Keratinocyte (primary cell): ENCODE results near the gene C1R. TPM values are rescaled to one million over a fixed set of nuclear protein-coding genes. Genes with fewer than 3 reads are reported as not detected.

ENCODE experiments used
- DNase-seq: peaks from one replicate; pipeline ENCODE4 v3.0.0-alpha.2; 2011; ENCODE audit warnings: low read depth, missing footprints, low spot score
- FAIRE-seq: peaks from 2 replicates; lab custom pipeline; 2011; peaks lifted over from hg19 to GRCh38; lab: Jason Lieb, UNC
- H2AFZ ChIP-seq: 2 replicates; pipeline ENCODE4 v1.6.0; 2012; ENCODE audit warnings: low read length, control low read depth, inconsistent platforms; ENCODE audit not compliant: control insufficient read depth
- H3K27ac ChIP-seq: 2 replicates; pipeline ENCODE4 v1.5.1; 2011; ENCODE audit warnings: low read length; ENCODE audit not compliant: control insufficient read depth, insufficient read depth
- H3K27me3 ChIP-seq: 3 replicates; pipeline ENCODE4 v1.6.0; 2011; ENCODE audit warnings: low read length; ENCODE audit not compliant: control insufficient read depth, insufficient read depth; ENCODE audit errors: extremely low read depth
- H3K36me3 ChIP-seq, 2 experiments: 2 replicates in 1 of 2; 3 replicates in 1 of 2; pipeline ENCODE4 v1.5.1; 2011; ENCODE audit warnings: low read length in 2 of 2, mild to moderate bottlenecking in 1 of 2; ENCODE audit not compliant: control insufficient read depth in 2 of 2, insufficient read depth in 2 of 2; ENCODE audit errors: extremely low read depth in 1 of 2
- H3K4me1 ChIP-seq: 3 replicates; pipeline ENCODE4 v1.5.1; 2011; ENCODE audit warnings: low read length; ENCODE audit not compliant: control insufficient read depth, insufficient read depth; ENCODE audit errors: extremely low read depth
- H3K4me2 ChIP-seq: 3 replicates; pipeline ENCODE4 v1.6.0; 2011; ENCODE audit warnings: low read depth, low read length; ENCODE audit not compliant: control insufficient read depth, insufficient read depth; ENCODE audit errors: extremely low read depth
- H3K4me3 ChIP-seq, 3 experiments: fragments of 200-600 bp in 1 of 3; sonication (generic) in 1 of 3; 2 replicates in 2 of 3; 3 replicates in 1 of 3; pipeline ENCODE4 v1.5.1; 2011 to 2016; ENCODE audit warnings: low read length in 3 of 3, mild to moderate bottlenecking in 3 of 3, control low read depth in 2 of 3, inconsistent platforms in 1 of 3, low read depth in 1 of 3, mixed read lengths in 1 of 3, mixed run types in 1 of 3, moderate library complexity in 1 of 3; ENCODE audit not compliant: control insufficient read depth in 2 of 3, insufficient read depth in 2 of 3; ENCODE audit errors: extremely low read depth in 1 of 3
- H3K79me2 ChIP-seq: 2 replicates; pipeline ENCODE4 v1.6.0; 2012; ENCODE audit warnings: low read length; ENCODE audit not compliant: control insufficient read depth, insufficient read depth
- H3K9ac ChIP-seq: 3 replicates; pipeline ENCODE4 v1.6.0; 2011; ENCODE audit warnings: low read length; ENCODE audit not compliant: control insufficient read depth, insufficient read depth; ENCODE audit errors: extremely low read depth
- H3K9me1 ChIP-seq: 3 replicates; pipeline ENCODE4 v1.6.0; 2011; ENCODE audit warnings: low read length; ENCODE audit not compliant: control insufficient read depth, insufficient read depth; ENCODE audit errors: extremely low read depth
- H3K9me3 ChIP-seq: 2 replicates; pipeline ENCODE4 v1.5.1; 2012; ENCODE audit warnings: low read depth, low read length; ENCODE audit not compliant: control insufficient read depth
- H4K20me1 ChIP-seq: 3 replicates; pipeline ENCODE4 v1.6.0; 2011; ENCODE audit warnings: low read length; ENCODE audit not compliant: control insufficient read depth, insufficient read depth; ENCODE audit errors: extremely low read depth
- EZH2 ChIP-seq: IDR thresholded peaks from one replicate; pipeline ENCODE4 v1.6.1; 2012; ENCODE audit warnings: inconsistent platforms, mild to moderate bottlenecking, low read length, moderate library complexity
- dilution Hi-C: fragments of 300-500 bp; cut with MboI; formaldehyde crosslinking; loops from one replicate; pipeline ENCODE4 v1.7.0; 2020; ENCODE audit warnings: low sequenced_read_pairs; ENCODE audit not compliant: extremely low pct_ligation_motif_present
- polyA plus RNA-seq, 5 experiments: library from polyadenylated mRNA; depleted of rRNA in 3 of 5; stranded (reverse) in 3 of 5; stranded (forward) in 1 of 5; unstranded in 1 of 5; fragments of >200 nt; gene quantifications; 1 replicate in 1 of 5; 2 replicates in 3 of 5; 3 replicates in 1 of 5; pipeline versions ENCODE4 v1.2.1 to v1.2.3, GENCODE V29; 2011 to 2012; ENCODE audit warnings: missing spikeins in 2 of 5, low read depth in 1 of 5, low replicate concordance in 1 of 5
- TF ChIP-seq, protein P1 (sequence below), 3 experiments: IDR thresholded peaks in 1 of 3; conservative IDR thresholded peaks in 1 of 3; optimal IDR thresholded peaks in 1 of 3; 2 replicates in 2 of 3; 3 replicates in 1 of 3; pipeline versions ENCODE3 to v1.5.1; 2011; ENCODE audit warnings: low read length in 3 of 3, mild to moderate bottlenecking in 3 of 3, moderate library complexity in 2 of 3, control low read depth in 1 of 3, inconsistent platforms in 1 of 3; ENCODE audit not compliant: insufficient read depth in 2 of 3; ENCODE audit errors: extremely low read depth in 1 of 3

Gene C1R
- polyA plus RNA-seq, 1 donor (not counting 4 experiments of a cell fraction or from before 2014, with no cell fraction given): 2.8 TPM

DNA sequence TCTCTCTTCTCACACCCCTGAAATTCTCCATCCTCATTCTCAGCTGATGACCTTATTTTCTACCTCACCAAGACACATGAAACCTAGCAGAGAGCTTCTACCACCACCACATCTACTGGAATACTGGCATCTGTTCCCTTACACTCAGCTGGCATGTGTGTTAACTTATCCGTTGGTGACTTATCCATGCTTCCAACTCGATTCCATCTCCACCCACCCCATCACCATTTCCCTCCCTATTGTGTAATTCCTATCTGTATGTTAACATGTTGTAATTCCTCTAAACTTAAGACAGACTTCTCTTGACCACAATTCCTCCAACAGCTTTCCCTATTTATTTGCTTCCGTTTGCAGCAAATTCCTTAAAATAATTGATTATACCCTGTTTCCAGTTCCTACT, 16.3 kb downstream of the C1R start:
- Histone ChIP-seq H3K79me2 (no peaks in the 10 kb centered on the region), H3K27me3 (no peaks in the 10 kb centered on the region), H3K4me1 (peaks cover 19% of the 10 kb centered on the region), H3K9me3 (no peaks in the 10 kb centered on the region), H3K9me1 (no peaks in the 10 kb centered on the region), H3K27ac (no peak overlapping the region), H3K4me2 (no peak overlapping the region), H3K4me3 (no peak overlapping the region), H3K36me3 (no peaks in the 10 kb centered on the region), H4K20me1 (no peaks in the 10 kb centered on the region), H3K9ac (no peak overlapping the region), H2AFZ (no peak overlapping the region)
- no peak for FAIRE-seq
- no peak for DNase-seq
- TF ChIP-seq, protein P1, sequence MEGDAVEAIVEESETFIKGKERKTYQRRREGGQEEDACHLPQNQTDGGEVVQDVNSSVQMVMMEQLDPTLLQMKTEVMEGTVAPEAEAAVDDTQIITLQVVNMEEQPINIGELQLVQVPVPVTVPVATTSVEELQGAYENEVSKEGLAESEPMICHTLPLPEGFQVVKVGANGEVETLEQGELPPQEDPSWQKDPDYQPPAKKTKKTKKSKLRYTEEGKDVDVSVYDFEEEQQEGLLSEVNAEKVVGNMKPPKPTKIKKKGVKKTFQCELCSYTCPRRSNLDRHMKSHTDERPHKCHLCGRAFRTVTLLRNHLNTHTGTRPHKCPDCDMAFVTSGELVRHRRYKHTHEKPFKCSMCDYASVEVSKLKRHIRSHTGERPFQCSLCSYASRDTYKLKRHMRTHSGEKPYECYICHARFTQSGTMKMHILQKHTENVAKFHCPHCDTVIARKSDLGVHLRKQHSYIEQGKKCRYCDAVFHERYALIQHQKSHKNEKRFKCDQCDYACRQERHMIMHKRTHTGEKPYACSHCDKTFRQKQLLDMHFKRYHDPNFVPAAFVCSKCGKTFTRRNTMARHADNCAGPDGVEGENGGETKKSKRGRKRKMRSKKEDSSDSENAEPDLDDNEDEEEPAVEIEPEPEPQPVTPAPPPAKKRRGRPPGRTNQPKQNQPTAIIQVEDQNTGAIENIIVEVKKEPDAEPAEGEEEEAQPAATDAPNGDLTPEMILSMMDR (optimal IDR thresholded peaks at IDR 0.05 in 1 of 3, IDR thresholded peaks at IDR 0.05 in 1 of 3, conservative IDR thresholded peaks at IDR 0.05 in 1 of 3; ENCODE audit: extremely low read depth in 1 of 3, insufficient read depth in 2 of 3, low read length in 3 of 3): no peak
- TF ChIP-seq EZH2: no peak
- dilution Hi-C loops: no loop called here

DNA sequence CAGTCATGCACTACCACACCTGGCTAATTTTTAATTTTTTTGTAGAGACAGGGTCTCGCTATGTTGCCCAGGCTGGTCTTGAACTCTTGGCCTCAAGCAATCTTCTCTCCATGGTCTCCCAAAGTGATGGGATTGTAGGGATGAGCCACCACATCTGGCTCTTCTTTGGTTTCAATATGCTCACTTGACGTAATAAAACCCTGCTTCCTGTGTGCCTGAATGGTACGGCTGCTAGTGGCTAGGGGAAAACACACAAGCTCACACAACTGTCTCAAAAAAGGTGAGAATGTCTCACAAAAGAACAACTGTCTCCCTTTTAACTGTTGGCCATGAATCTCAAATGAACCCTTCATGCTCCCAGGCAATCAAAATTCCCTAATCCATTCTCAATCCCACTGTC, 16.7 kb downstream of the C1R start:
- Histone ChIP-seq H2AFZ (no peak overlapping the region), H3K9me3 (no peaks in the 10 kb centered on the region), H3K4me2 (no peak overlapping the region), H4K20me1 (no peaks in the 10 kb centered on the region), H3K4me1 (peaks cover 18% of the 10 kb centered on the region), H3K4me3 (no peak overlapping the region), H3K9ac (no peak overlapping the region), H3K27me3 (no peaks in the 10 kb centered on the region), H3K79me2 (no peaks in the 10 kb centered on the region), H3K27ac (no peak overlapping the region), H3K36me3 (no peaks in the 10 kb centered on the region), H3K9me1 (no peaks in the 10 kb centered on the region)
- dilution Hi-C loops: no loop called here
- no peak for FAIRE-seq
- DNase-seq: no peak
- no peak for TF ChIP-seq EZH2
- TF ChIP-seq, protein P1 (optimal IDR thresholded peaks at IDR 0.05 in 1 of 3, IDR thresholded peaks at IDR 0.05 in 1 of 3, conservative IDR thresholded peaks at IDR 0.05 in 1 of 3; ENCODE audit: extremely low read depth in 1 of 3, insufficient read depth in 2 of 3, low read length in 3 of 3): no peak
